IPS DF 4.7 (cell line): ENCODE measurements around the gene SNX32.
"Not testable (repeated sequence)": the region's sequence is repeated elsewhere in the genome, so short reads cannot be mapped to it uniquely, and the experiment has no call there.

Source experiments
- DNase-seq: peaks from one replicate; pipeline ENCODE4 v3.0.0-alpha.2; 2013; ENCODE audit warnings: low spot score; ENCODE audit errors: extremely low read depth

SNX32 gene

GRCh38 chr11:65822776-65823528 lies 10.8 kb upstream of the SNX32 start:
- no peak for DNase-seq

GRCh38 chr11:65826984-65827735 lies 6.6 kb upstream of the SNX32 start:
- DNase-seq = no peak

GRCh38 chr11:65829459-65829858 lies 4.3 kb upstream of the SNX32 start:
- no peak for DNase-seq

- DNase-seq = not testable (repeated sequence)
These were observed 1.5 kb upstream of the SNX32 start for GRCh38 chr11:65832231-65832630.

GRCh38 chr11:65834202-65834601 lies 439 bp downstream of the SNX32 start:
- no peak for DNase-seq

GRCh38 chr11:65842144-65842543 lies 8.4 kb downstream of the SNX32 start:
- no peak for DNase-seq

GRCh38 chr11:65843811-65844210 lies 10.0 kb downstream of the SNX32 start:
- no peak for DNase-seq

GRCh38 chr11:65844231-65844872 lies 10.6 kb downstream of the SNX32 start:
- DNase-seq = no peak

GRCh38 chr11:65847746-65848145 lies 14.0 kb downstream of the SNX32 start:
- no peak for DNase-seq

- DNase-seq = not testable (repeated sequence)
These were observed 14.9 kb downstream of the SNX32 start for GRCh38 chr11:65848693-65849092.

GRCh38 chr11:65849366-65849765 lies 15.6 kb downstream of the SNX32 start:
- DNase-seq = no peak

- no peak for DNase-seq
These were observed 16.0 kb downstream of the SNX32 start for GRCh38 chr11:65849771-65850216.

GRCh38 chr11:65850217-65851082 lies 16.7 kb downstream of the SNX32 start:
- DNase-seq = no peak

GRCh38 chr11:65851083-65851579 lies 17.4 kb downstream of the SNX32 start:
- no peak for DNase-seq

GRCh38 chr11:65851811-65852507 lies 18.2 kb downstream of the SNX32 start:
- no peak for DNase-seq

GRCh38 chr11:65852508-65853245 lies 18.9 kb downstream of the SNX32 start:
- DNase-seq = no peak

GRCh38 chr11:65853246-65853979 lies 19.6 kb downstream of the SNX32 start:
- no peak for DNase-seq

GRCh38 chr11:65854161-65854592 lies 20.4 kb downstream of the SNX32 start:
- no peak for DNase-seq
